BE2C (cell line): Measurements from ENCODE around the gene LRPAP1.

ENCODE experiments used
- DNase-seq: peaks from one replicate; pipeline ENCODE4 v3.0.0-alpha.2; 2020
- H3K27me3 ChIP-seq: fragments of 250-450 bp; sonication (Bioruptor Pico); 2 replicates; pipeline ENCODE4 v1.5.1; 2020; ENCODE audit warnings: mild to moderate bottlenecking
- H3K36me3 ChIP-seq: fragments of 250-450 bp; sonication (Bioruptor Pico); 2 replicates; pipeline ENCODE4 v1.5.1; 2020; ENCODE audit warnings: mild to moderate bottlenecking
- H3K4me1 ChIP-seq: fragments of 250-450 bp; sonication (Bioruptor Pico); 2 replicates; pipeline ENCODE4 v1.5.1; 2020
- H3K4me3 ChIP-seq: 2 replicates; pipeline ENCODE4 v1.5.1; 2011; ENCODE audit warnings: low read depth, low read length
- H3K9me3 ChIP-seq: fragments of 250-450 bp; sonication (Bioruptor Pico); 2 replicates; pipeline ENCODE4 v1.5.1; 2020
- TF ChIP-seq, protein P1 (sequence below): IDR thresholded peaks from 2 replicates; pipeline ENCODE4 v1.5.1; 2012; ENCODE audit warnings: mild to moderate bottlenecking, low read depth, low read length

Gene LRPAP1

DNA sequence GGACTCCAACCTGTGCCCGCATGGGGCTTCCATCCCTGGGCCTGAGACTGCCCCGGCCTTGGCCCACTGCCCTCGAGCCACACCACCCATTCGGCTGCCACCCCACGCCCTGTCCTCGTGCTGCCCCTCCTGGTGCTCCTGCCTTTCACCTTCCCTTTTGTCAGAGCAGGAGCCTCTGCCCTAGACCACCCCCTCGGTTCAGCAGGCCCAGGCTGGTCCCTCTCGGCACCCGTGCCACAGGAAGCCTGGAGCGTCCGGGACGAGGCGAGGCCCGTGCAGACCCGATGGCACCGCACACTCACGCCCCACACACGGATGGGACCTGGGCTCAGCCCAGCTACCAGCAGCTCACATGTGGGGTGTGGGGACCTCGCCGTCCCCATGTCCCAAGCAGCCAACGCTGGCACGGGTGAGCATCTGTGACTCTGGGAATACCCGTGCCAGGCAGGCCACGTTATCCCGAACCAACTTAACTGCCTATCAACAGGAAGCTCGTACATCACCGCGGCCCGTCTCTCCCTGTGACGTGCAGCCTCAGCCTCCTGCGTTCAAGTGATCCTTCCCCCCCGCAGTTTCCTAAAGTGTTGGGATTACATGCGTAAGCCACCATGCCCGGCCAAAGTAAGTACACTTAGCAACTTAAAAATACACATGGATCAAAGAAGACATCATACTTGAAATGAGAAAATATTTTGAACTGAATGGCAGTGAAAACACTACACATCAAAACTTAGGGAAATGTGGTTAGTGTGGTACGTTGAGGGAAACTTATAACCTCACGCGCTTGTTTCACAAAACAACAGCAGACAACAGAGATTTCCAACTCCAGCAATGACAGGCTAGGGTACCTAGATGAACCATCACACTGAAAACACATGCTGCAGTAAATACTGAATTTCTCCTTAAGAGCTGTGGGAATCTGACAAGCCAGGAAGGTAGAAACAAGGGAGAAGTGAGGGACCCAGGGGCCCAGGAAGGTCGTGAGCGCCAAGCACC, 29.0 kb downstream of the LRPAP1 start:
- H3K9me3 ChIP-seq: no peaks in the 10 kb centered on the region
- TF ChIP-seq, protein P1, sequence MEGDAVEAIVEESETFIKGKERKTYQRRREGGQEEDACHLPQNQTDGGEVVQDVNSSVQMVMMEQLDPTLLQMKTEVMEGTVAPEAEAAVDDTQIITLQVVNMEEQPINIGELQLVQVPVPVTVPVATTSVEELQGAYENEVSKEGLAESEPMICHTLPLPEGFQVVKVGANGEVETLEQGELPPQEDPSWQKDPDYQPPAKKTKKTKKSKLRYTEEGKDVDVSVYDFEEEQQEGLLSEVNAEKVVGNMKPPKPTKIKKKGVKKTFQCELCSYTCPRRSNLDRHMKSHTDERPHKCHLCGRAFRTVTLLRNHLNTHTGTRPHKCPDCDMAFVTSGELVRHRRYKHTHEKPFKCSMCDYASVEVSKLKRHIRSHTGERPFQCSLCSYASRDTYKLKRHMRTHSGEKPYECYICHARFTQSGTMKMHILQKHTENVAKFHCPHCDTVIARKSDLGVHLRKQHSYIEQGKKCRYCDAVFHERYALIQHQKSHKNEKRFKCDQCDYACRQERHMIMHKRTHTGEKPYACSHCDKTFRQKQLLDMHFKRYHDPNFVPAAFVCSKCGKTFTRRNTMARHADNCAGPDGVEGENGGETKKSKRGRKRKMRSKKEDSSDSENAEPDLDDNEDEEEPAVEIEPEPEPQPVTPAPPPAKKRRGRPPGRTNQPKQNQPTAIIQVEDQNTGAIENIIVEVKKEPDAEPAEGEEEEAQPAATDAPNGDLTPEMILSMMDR: no peak
- H3K4me3 ChIP-seq: no peak overlapping the region
- DNase-seq: no peak
- peaks cover 19% of the 10 kb centered on the region for H3K36me3 ChIP-seq
- no peaks in the 10 kb centered on the region for H3K27me3 ChIP-seq
- H3K4me1 ChIP-seq: no peaks in the 10 kb centered on the region

DNA sequence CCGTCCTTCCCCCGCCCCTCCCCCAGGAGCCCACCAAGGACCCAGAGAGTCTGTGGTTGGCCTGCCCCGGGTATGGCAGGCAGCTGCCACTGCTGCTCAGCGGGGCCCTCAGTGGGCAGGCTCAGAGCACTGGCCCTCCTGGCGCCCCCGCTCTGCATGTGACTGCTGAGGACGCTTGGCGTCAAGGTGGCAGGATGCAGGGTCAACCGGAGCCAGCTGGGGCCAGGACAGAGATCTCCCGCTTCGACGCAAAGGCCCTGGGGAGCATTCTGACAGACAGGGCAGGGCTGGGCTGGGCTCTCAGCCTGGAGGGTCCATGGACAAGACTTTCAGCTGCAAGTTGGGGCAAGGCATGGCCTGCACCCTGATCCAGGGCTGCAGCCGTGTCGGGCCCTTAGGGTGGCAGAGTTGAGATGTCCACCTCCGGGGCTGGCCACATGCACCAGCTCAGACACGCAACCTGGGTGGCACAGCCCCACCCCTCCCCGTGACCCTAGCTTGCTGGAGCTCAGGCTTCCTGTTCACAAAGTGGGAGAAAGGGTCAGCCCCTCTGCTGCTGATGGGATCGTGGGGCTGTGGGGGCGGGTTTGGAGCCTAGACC, 30.3 kb downstream of the LRPAP1 start:
- TF ChIP-seq, protein P1: no peak
- Histone ChIP-seq H3K27me3 (no peaks in the 10 kb centered on the region), H3K4me3 (no peak overlapping the region), H3K9me3 (no peaks in the 10 kb centered on the region), H3K4me1 (no peaks in the 10 kb centered on the region), H3K36me3 (peaks cover 9% of the 10 kb centered on the region)
- DNase-seq: no peak

DNA sequence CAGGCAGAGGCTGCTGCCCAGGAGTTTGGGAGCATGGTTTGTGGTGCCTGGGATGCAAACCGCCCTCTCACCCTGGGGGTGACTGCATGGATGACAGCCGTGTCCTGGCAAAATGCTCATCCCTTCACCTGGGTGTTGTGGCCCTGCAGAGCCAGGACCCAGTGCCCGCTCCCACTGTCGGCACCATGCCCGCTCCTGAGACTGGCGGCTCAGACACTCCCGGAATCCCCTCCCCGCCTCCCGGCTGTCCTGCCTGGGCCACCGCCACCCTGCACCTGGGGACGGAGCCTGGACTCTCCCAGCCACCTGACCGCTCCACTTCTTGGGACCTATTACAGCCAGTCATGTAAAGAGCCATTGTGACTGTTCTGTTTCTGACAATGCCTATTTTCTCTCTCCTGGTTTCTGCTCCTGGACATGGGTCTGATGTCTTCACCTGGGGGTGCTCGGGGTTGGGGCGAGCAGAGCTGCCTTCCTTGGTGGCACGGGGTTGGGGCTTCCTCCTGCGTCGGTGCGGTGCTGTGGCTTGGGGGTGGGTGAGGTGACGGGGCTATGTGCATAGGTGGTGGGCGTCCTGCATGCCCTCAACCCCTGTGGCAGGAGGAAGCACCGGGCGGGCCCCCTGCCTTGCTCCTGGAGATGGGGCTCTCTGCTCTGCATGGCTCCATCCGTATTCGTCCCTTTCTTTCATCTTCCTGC, 30.9 kb downstream of the LRPAP1 start:
- no peaks in the 10 kb centered on the region for H3K27me3 ChIP-seq
- H3K9me3 ChIP-seq: no peaks in the 10 kb centered on the region
- TF ChIP-seq, protein P1: no peak
- H3K4me1 ChIP-seq: no peaks in the 10 kb centered on the region
- peaks cover 9% of the 10 kb centered on the region for H3K36me3 ChIP-seq
- no peak overlapping the region for H3K4me3 ChIP-seq
- no peak for DNase-seq

DNA sequence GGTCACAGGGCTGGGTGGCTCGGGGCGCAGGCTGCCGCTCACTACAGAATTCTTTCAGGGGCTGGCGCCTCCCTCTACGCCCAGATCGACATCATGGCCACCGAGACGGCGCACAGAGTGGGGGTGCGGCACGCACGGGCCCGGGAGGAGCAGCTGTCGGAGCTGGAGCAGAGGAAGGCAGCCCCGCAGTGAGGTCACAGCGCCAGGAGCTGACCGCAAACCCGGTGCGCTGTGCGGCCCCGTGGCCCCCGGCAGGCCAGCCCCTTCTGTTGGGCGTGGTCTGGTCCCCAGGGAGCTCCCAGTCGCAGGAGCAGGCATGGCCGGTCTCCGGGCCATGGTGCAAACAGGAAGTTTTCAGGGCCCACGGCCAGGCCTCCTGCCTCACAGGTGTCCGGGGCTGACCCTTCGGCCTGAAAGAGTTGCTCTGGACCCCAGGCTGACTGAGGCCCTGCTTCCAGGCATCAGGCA, 31.6 kb downstream of the LRPAP1 start:
- Histone ChIP-seq H3K27me3 (no peaks in the 10 kb centered on the region), H3K4me3 (no peak overlapping the region), H3K4me1 (no peaks in the 10 kb centered on the region), H3K36me3 (peaks cover 9% of the 10 kb centered on the region), H3K9me3 (no peaks in the 10 kb centered on the region)
- no peak for DNase-seq
- TF ChIP-seq, protein P1: no peak

DNA sequence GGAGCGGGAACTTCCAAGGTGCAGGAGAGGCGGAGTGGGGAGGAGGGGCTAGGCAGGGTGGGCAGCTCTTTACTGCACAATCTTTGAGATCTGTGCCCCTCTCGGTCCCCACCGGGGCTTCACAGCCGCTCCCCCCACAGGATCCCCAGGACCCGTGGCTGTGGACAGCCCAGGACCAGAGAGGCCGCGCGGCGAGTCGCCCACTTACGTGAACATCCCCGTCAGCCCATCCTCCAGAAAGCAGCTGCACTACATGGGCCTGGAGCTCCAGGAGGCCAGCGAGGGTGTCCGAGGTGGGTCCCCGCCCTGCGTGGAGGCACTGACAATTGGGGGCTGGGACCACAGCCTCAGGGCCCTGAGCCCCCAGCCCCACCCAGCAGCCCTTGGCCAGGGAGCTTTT, 32.1 kb downstream of the LRPAP1 start:
- TF ChIP-seq, protein P1: no peak
- Histone ChIP-seq H3K9me3 (no peaks in the 10 kb centered on the region), H3K4me3 (no peak overlapping the region), H3K36me3 (peaks cover 7% of the 10 kb centered on the region), H3K27me3 (no peaks in the 10 kb centered on the region), H3K4me1 (no peaks in the 10 kb centered on the region)
- DNase-seq: no peak
